Mesenchymal stem cell (in vitro differentiated cells and primary cell): ENCODE measurements around the gene PPM1M.
"Not testable (repeated sequence)": the region's sequence is repeated elsewhere in the genome, so short reads cannot be mapped to it uniquely, and the experiment has no call there.

Experiments
- DNase-seq: peaks from one replicate; pipeline ENCODE4 v3.0.0-alpha.2; 2013
- H2AFZ ChIP-seq: one replicate; pipeline ENCODE4 v1.6.1; 2013; ENCODE audit warnings: low read depth, mild to moderate bottlenecking, control low read depth, inconsistent platforms, low read length, moderate library complexity
- H2AK5ac ChIP-seq: 2 replicates; pipeline ENCODE4 v1.6.1; 2013; ENCODE audit warnings: low read length, moderate library complexity, mild to moderate bottlenecking, inconsistent platforms; ENCODE audit not compliant: severe bottlenecking
- H2BK120ac ChIP-seq: one replicate; pipeline ENCODE4 v1.6.1; 2013; ENCODE audit warnings: low read depth, mild to moderate bottlenecking, inconsistent platforms, low read length, moderate library complexity
- H2BK12ac ChIP-seq, 2 experiments: one replicate each; pipeline ENCODE4 v1.6.1; 2013; ENCODE audit warnings: inconsistent platforms in 2 of 2, low read length in 2 of 2, mild to moderate bottlenecking in 2 of 2, moderate library complexity in 2 of 2, control low read depth in 1 of 2
- H2BK15ac ChIP-seq: one replicate; pipeline ENCODE4 v1.6.1; 2013; ENCODE audit warnings: mild to moderate bottlenecking, low read depth, inconsistent platforms; ENCODE audit not compliant: poor library complexity, severe bottlenecking
- H2BK5ac ChIP-seq: 2 replicates; pipeline ENCODE4 v1.6.1; 2013; ENCODE audit warnings: low read depth, mild to moderate bottlenecking, low read length, control low read depth, inconsistent platforms; ENCODE audit not compliant: poor library complexity, severe bottlenecking
- H3K14ac ChIP-seq, 2 experiments: one replicate each; pipeline ENCODE4 v1.6.1; 2013; ENCODE audit warnings: inconsistent platforms in 2 of 2, low read length in 2 of 2, control low read depth in 1 of 2, mild to moderate bottlenecking in 1 of 2, moderate library complexity in 1 of 2
- H3K18ac ChIP-seq, 2 experiments: one replicate each; pipeline ENCODE4 v1.6.1; 2013; ENCODE audit warnings: inconsistent platforms in 2 of 2, low read length in 2 of 2, control low read depth in 1 of 2, low read depth in 1 of 2, mild to moderate bottlenecking in 1 of 2
- H3K23ac ChIP-seq, 2 experiments: one replicate each; pipeline ENCODE4 v1.6.1; 2013; ENCODE audit warnings: inconsistent platforms in 2 of 2, low read length in 2 of 2, mild to moderate bottlenecking in 2 of 2, moderate library complexity in 2 of 2, control low read depth in 1 of 2
- H3K27ac ChIP-seq: 2 replicates; pipeline ENCODE4 v1.5.1; 2013; ENCODE audit warnings: mild to moderate bottlenecking, moderate library complexity, low read length, control low read depth, inconsistent platforms; ENCODE audit not compliant: poor library complexity, severe bottlenecking
- H3K27me3 ChIP-seq, 2 experiments: 2 replicates each; pipeline versions ENCODE4 v1.6.1 to v1.7.0; 2013; ENCODE audit warnings: low read length in 2 of 2, mild to moderate bottlenecking in 2 of 2, moderate library complexity in 2 of 2, control low read depth in 1 of 2, inconsistent platforms in 1 of 2; ENCODE audit not compliant: control insufficient read depth in 1 of 2, insufficient read depth in 1 of 2
- H3K36me3 ChIP-seq, 2 experiments: 2 replicates each; pipeline versions ENCODE4 v1.6.1 to v1.7.0; 2013; ENCODE audit warnings: low read length in 2 of 2, control low read depth in 1 of 2, inconsistent platforms in 1 of 2, low read depth in 1 of 2, mild to moderate bottlenecking in 1 of 2; ENCODE audit not compliant: insufficient read depth in 2 of 2, control insufficient read depth in 1 of 2
- H3K4ac ChIP-seq, 2 experiments: one replicate each; pipeline ENCODE4 v1.6.1; 2013; ENCODE audit warnings: inconsistent platforms in 2 of 2, low read length in 2 of 2, mild to moderate bottlenecking in 2 of 2, moderate library complexity in 2 of 2, control low read depth in 1 of 2, low read depth in 1 of 2
- H3K4me1 ChIP-seq: 2 replicates; pipeline ENCODE4 v1.6.1; 2013; ENCODE audit warnings: low read depth, low read length, control low read depth; ENCODE audit not compliant: control insufficient read depth, insufficient read depth
- H3K4me2 ChIP-seq: 2 replicates; pipeline ENCODE4 v1.6.1; 2013; ENCODE audit warnings: low read length, mild to moderate bottlenecking, inconsistent platforms; ENCODE audit not compliant: poor library complexity, severe bottlenecking
- H3K4me3 ChIP-seq, 2 experiments: 2 replicates each; pipeline versions ENCODE4 v1.5.1 to v1.7.0; 2013; ENCODE audit warnings: low read length in 2 of 2, mild to moderate bottlenecking in 2 of 2, control low read depth in 1 of 2, low read depth in 1 of 2; ENCODE audit not compliant: insufficient read depth in 1 of 2
- H3K79me1 ChIP-seq: replicated peaks from 2 replicates; pipeline ENCODE4 v1.6.1; 2013; ENCODE audit warnings: mild to moderate bottlenecking, control low read depth, low read length, inconsistent platforms; ENCODE audit not compliant: poor library complexity, severe bottlenecking
- H3K9ac ChIP-seq: 2 replicates; pipeline ENCODE4 v1.7.0; 2013; ENCODE audit warnings: mild to moderate bottlenecking, low read length, moderate library complexity
- H3K9me3 ChIP-seq: 2 replicates; pipeline ENCODE4 v1.7.0; 2013; ENCODE audit warnings: mild to moderate bottlenecking, low read length; ENCODE audit not compliant: control insufficient read depth
- H4K8ac ChIP-seq: one replicate; pipeline ENCODE4 v1.6.1; 2013; ENCODE audit warnings: inconsistent platforms, mild to moderate bottlenecking, low read length, moderate library complexity
- H4K91ac ChIP-seq: one replicate; pipeline ENCODE4 v1.6.1; 2013; ENCODE audit warnings: mild to moderate bottlenecking, low read length, inconsistent platforms
- WGBS: methylation state at CpG from one replicate; pipeline ENCODE4 v1.1.7; 2013; ENCODE audit warnings: mixed read lengths; 5-methylcytosine and 5-hydroxymethylcytosine counted together

The PPM1M gene

GRCh38 chr3:52284051-52284450 lies 38.5 kb downstream of the PPM1M start:
- 98% methylated on average over 4 of the region's 4 CpGs for WGBS
- peak overlapping the region; percentile 59 for H2BK5ac ChIP-seq

GRCh38 chr3:52286777-52287110 lies 41.2 kb downstream of the PPM1M start:
- H3K79me1 ChIP-seq = peaks cover 27% of the 10 kb centered on the region
- no peak overlapping the region for H2BK5ac ChIP-seq
- H3K9ac ChIP-seq = peak overlapping the region; percentile 99
- peaks cover 38% of the 10 kb centered on the region for H3K4me1 ChIP-seq
- H2BK15ac ChIP-seq = no peak overlapping the region
- no peak overlapping the region for H2AFZ ChIP-seq
- no peaks in the 10 kb centered on the region for H3K27me3 ChIP-seq
- no peak overlapping the region for H3K23ac ChIP-seq
- 83% methylated on average over 8 of the region's 8 CpGs for WGBS
- peak overlapping the region; percentile 43 for H3K4me2 ChIP-seq
- H3K14ac ChIP-seq = peak overlapping the region in 1 of 2 experiments; percentile 14
- peak overlapping the region; percentile 59 for H4K8ac ChIP-seq
- no peak overlapping the region for H2BK12ac ChIP-seq
- H3K4me3 ChIP-seq = peak overlapping the region in 1 of 2 experiments; percentile 94
- no peaks in the 10 kb centered on the region for H3K9me3 ChIP-seq
- no peak overlapping the region for H3K18ac ChIP-seq
- peak overlapping the region; percentile 35 to 62 for H3K4ac ChIP-seq
- peak overlapping the region; percentile 97 for H2AK5ac ChIP-seq
- no peak overlapping the region for H4K91ac ChIP-seq
- no peak for DNase-seq
- no peak overlapping the region for H2BK120ac ChIP-seq
- peak overlapping the region; percentile 98 for H3K27ac ChIP-seq
- peaks cover 11 to 15% of the 10 kb centered on the region in 2 experiments for H3K36me3 ChIP-seq

More at GRCh38 chr3:52284051-52284450, 38.5 kb downstream of the PPM1M start:
- H2BK120ac ChIP-seq, H2BK15ac ChIP-seq, H3K4me2 ChIP-seq, H3K23ac ChIP-seq, H3K36me3 ChIP-seq, H3K9me3 ChIP-seq, H3K4me3 ChIP-seq, H2BK12ac ChIP-seq, DNase-seq, H3K4ac ChIP-seq, H3K18ac ChIP-seq, H3K9ac ChIP-seq, H4K91ac ChIP-seq, H2AFZ ChIP-seq, H3K14ac ChIP-seq, H3K27me3 ChIP-seq, H4K8ac ChIP-seq: not testable (repeated sequence)
- Histone ChIP-seq H2AK5ac (peak overlapping the region; percentile 16), H3K27ac (peak overlapping the region; percentile 96), H3K4me1 (peaks cover 29% of the 10 kb centered on the region), H3K79me1 (peaks cover 11% of the 10 kb centered on the region)

- Histone ChIP-seq H3K4ac (no peak overlapping the region), H3K79me1 (peaks cover 32% of the 10 kb centered on the region), H2BK15ac (no peak overlapping the region), H3K9ac (peak overlapping the region; percentile 99), H3K18ac (no peak overlapping the region), H4K8ac (peak overlapping the region; percentile 71), H2AFZ (no peak overlapping the region), H2BK120ac (no peak overlapping the region), H3K9me3 (no peaks in the 10 kb centered on the region), H3K23ac (no peak overlapping the region), H2BK12ac (no peak overlapping the region), H3K27ac (no peak overlapping the region), H3K14ac (no peak overlapping the region), H4K91ac (no peak overlapping the region), H3K4me2 (peak overlapping the region; percentile 52), H2AK5ac (peak overlapping the region; percentile 90), H3K36me3 (peaks cover 29 to 35% of the 10 kb centered on the region in 2 experiments), H2BK5ac (no peak overlapping the region), H3K4me3 (peak overlapping the region in 1 of 2 experiments; percentile 94), H3K4me1 (peaks cover 32% of the 10 kb centered on the region), H3K27me3 (no peaks in the 10 kb centered on the region)
- DNase-seq = no peak
- WGBS = 96% methylated on average over 6 of the region's 6 CpGs
These were observed 43.1 kb downstream of the PPM1M start for GRCh38 chr3:52288674-52289073.

- Histone ChIP-seq H2BK15ac (no peak overlapping the region), H3K18ac (no peak overlapping the region), H2AFZ (no peak overlapping the region), H3K4me2 (no peak overlapping the region), H3K27me3 (no peaks in the 10 kb centered on the region), H2AK5ac (peak overlapping the region; percentile 47), H2BK5ac (no peak overlapping the region), H4K91ac (no peak overlapping the region), H3K79me1 (peaks cover 33% of the 10 kb centered on the region), H2BK120ac (no peak overlapping the region), H3K14ac (no peak overlapping the region), H2BK12ac (no peak overlapping the region), H3K4me3 (no peak overlapping the region), H3K27ac (no peak overlapping the region), H3K23ac (no peak overlapping the region), H3K4ac (no peak overlapping the region), H3K9ac (no peak overlapping the region), H3K4me1 (peaks cover 27% of the 10 kb centered on the region), H3K9me3 (no peaks in the 10 kb centered on the region), H4K8ac (no peak overlapping the region), H3K36me3 (peaks cover 30 to 41% of the 10 kb centered on the region in 2 experiments)
- no peak for DNase-seq
- WGBS = 88% methylated on average over 1 of the region's 1 CpG
These were observed 43.8 kb downstream of the PPM1M start for GRCh38 chr3:52289338-52289746.
